HepG2 (cell line): ENCODE measurements around the gene CDK17.

Experiments
- ADNP ChIP-seq: sonication (generic); formaldehyde crosslinking; IDR thresholded peaks from 2 replicates; pipeline ENCODE4 v1.4.0; 2020; ENCODE audit warnings: missing genetic modification reagents
- E2F5 ChIP-seq: sonication (generic); formaldehyde crosslinking; conservative IDR thresholded peaks from 2 replicates; pipeline ENCODE4 v1.4.0; 2020; ENCODE audit warnings: missing genetic modification reagents
- POLR2G ChIP-seq: fragments of 200-400 bp; formaldehyde crosslinking; IDR thresholded peaks from 2 replicates; pipeline ENCODE4 v1.6.1; 2018; ENCODE audit warnings: mild to moderate bottlenecking, low read depth, low read length, moderate library complexity
- REPIN1 ChIP-seq: sonication (generic); formaldehyde crosslinking; IDR thresholded peaks from 2 replicates; pipeline ENCODE4 v1.8.0; 2022; ENCODE audit warnings: missing genetic modification reagents, low read depth, mild to moderate bottlenecking, borderline replicate concordance
- SIN3A ChIP-seq: IDR thresholded peaks from 2 replicates; pipeline ENCODE4 v1.6.1; 2011; ENCODE audit warnings: low read depth, mild to moderate bottlenecking, control low read depth, low read length, borderline replicate concordance
- SNAPC5 ChIP-seq: sonication (generic); formaldehyde crosslinking; IDR thresholded peaks from 2 replicates; pipeline ENCODE4 v1.8.1; 2023; ENCODE audit warnings: mild to moderate bottlenecking, missing genetic modification reagents, borderline replicate concordance
- TOPORS ChIP-seq: sonication (generic); formaldehyde crosslinking; IDR thresholded peaks from 2 replicates; pipeline ENCODE4 v1.8.0; 2023; ENCODE audit warnings: mild to moderate bottlenecking, missing genetic modification reagents
- USF2 ChIP-seq, 2 experiments: sonication (generic) in 1 of 2; formaldehyde crosslinking in 1 of 2; IDR thresholded peaks; 2 replicates each; pipeline versions ENCODE4 v1.5.1 to v1.6.1; 2011 to 2020; ENCODE audit warnings: borderline replicate concordance in 1 of 2, low read depth in 1 of 2, low read length in 1 of 2, mild to moderate bottlenecking in 1 of 2, missing genetic modification reagents in 1 of 2, moderate library complexity in 1 of 2
- ZBTB7B ChIP-seq: sonication (generic); formaldehyde crosslinking; IDR thresholded peaks from 2 replicates; pipeline ENCODE4 v1.4.0; 2020; ENCODE audit warnings: missing genetic modification reagents
- ZNF572 ChIP-seq: sonication (generic); formaldehyde crosslinking; IDR thresholded peaks from 2 replicates; pipeline ENCODE4 v1.5.1; 2020; ENCODE audit warnings: mild to moderate bottlenecking, missing genetic modification reagents
- ZNF713 ChIP-seq: sonication (generic); formaldehyde crosslinking; IDR thresholded peaks from 2 replicates; pipeline ENCODE4 v1.4.0; 2020; ENCODE audit warnings: mild to moderate bottlenecking, missing genetic modification reagents

GRCh38 chr12:96344124-96344695, 56.0 kb downstream of the CDK17 start:
- TF ChIP-seq ADNP (CRISPR knock-in tag) (no peak), ZNF713 (no peak), REPIN1 (no peak), POLR2G (no peak), SNAPC5 (CRISPR knock-in tag) (no peak), SIN3A (no peak), ZNF572 (CRISPR knock-in tag) (no peak), E2F5 (CRISPR knock-in tag) (no peak), TOPORS (CRISPR knock-in tag) (no peak), USF2 (IDR thresholded peaks at IDR 0.05; ENCODE audit: low read depth, low read length) (no peak), USF2 (CRISPR knock-in tag; IDR thresholded peaks at IDR 0.05; ENCODE audit: borderline replicate concordance) (no peak), ZBTB7B (CRISPR knock-in tag) (no peak)
